ENCODE results near the gene EP400.

DNA sequence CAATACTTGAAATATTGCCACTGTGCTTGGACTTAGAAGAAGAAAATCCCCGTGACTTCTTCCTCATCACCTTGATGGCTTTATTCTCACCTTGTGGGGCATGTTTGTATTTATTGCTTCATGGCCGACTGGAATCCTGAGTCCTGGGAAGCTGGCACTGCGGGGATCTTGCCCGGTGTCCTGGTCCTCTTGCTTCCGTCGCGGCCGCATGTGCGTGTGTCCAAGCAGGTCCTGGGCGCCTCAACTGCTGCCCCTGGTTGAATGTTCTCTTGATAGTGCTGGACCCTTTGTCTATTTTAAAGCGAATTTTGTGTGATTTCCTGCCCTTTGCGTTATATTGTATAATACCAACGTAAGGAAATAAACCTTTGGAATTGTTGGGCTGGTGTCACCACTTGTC lies 27.0 kb upstream of the EP400 start:
- TF ChIP-seq EP300 (IDR thresholded peaks at IDR 0.05) (no peak), POLR2A (IDR thresholded peaks at IDR 0.05) (no peak)
- TF ChIP-seq, protein P1, sequence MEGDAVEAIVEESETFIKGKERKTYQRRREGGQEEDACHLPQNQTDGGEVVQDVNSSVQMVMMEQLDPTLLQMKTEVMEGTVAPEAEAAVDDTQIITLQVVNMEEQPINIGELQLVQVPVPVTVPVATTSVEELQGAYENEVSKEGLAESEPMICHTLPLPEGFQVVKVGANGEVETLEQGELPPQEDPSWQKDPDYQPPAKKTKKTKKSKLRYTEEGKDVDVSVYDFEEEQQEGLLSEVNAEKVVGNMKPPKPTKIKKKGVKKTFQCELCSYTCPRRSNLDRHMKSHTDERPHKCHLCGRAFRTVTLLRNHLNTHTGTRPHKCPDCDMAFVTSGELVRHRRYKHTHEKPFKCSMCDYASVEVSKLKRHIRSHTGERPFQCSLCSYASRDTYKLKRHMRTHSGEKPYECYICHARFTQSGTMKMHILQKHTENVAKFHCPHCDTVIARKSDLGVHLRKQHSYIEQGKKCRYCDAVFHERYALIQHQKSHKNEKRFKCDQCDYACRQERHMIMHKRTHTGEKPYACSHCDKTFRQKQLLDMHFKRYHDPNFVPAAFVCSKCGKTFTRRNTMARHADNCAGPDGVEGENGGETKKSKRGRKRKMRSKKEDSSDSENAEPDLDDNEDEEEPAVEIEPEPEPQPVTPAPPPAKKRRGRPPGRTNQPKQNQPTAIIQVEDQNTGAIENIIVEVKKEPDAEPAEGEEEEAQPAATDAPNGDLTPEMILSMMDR (IDR thresholded peaks at IDR 0.05) = no peak
